Esophagus muscularis mucosa (tissue), 3 donors: ENCODE data around the gene TECTB.

Source experiments
- EP300 ChIP-seq: sonication (generic); formaldehyde crosslinking; IDR thresholded peaks from one replicate; pipeline ENCODE4 v1.6.1; 2017; ENCODE audit warnings: antibody characterized with exemption
- TF ChIP-seq, protein P1 (sequence below), 3 experiments: fragments of 200-600 bp in 2 of 3; fragments of 450-650 bp in 1 of 3; sonication (generic) in 2 of 3; IDR thresholded peaks; one replicate each; pipeline ENCODE4 v1.5.1; 2017 to 2019; ENCODE audit warnings: antibody characterized with exemption in 3 of 3, mild to moderate bottlenecking in 2 of 3, moderate library complexity in 1 of 3

GRCh38 chr10:112327678-112328077, 44.5 kb downstream of the TECTB start:
- TF ChIP-seq, protein P1, sequence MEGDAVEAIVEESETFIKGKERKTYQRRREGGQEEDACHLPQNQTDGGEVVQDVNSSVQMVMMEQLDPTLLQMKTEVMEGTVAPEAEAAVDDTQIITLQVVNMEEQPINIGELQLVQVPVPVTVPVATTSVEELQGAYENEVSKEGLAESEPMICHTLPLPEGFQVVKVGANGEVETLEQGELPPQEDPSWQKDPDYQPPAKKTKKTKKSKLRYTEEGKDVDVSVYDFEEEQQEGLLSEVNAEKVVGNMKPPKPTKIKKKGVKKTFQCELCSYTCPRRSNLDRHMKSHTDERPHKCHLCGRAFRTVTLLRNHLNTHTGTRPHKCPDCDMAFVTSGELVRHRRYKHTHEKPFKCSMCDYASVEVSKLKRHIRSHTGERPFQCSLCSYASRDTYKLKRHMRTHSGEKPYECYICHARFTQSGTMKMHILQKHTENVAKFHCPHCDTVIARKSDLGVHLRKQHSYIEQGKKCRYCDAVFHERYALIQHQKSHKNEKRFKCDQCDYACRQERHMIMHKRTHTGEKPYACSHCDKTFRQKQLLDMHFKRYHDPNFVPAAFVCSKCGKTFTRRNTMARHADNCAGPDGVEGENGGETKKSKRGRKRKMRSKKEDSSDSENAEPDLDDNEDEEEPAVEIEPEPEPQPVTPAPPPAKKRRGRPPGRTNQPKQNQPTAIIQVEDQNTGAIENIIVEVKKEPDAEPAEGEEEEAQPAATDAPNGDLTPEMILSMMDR (IDR thresholded peaks at IDR 0.05): no peak
- no peak for TF ChIP-seq EP300
